Transverse colon (tissue), 4 donors: ENCODE data around the gene PPP6R3. TPM values are rescaled to one million over a fixed set of nuclear protein-coding genes. Genes with fewer than 3 reads are reported as not detected.

Experiments
- DNase-seq: peaks from one replicate; pipeline ENCODE4 v3.0.0-alpha.2; 2019
- H3K27ac ChIP-seq, 4 donors: fragments of 200-600 bp; sonication (generic); 2 replicates each; pipeline ENCODE4 v1.5.1; 2016 to 2018; ENCODE audit warnings: inconsistent platforms in 4 of 4
- H3K27me3 ChIP-seq: fragments of 200-600 bp; sonication (generic); 2 replicates; pipeline ENCODE4 v1.5.1; 2017; ENCODE audit warnings: inconsistent platforms
- H3K36me3 ChIP-seq, 4 donors: fragments of 200-600 bp; sonication (generic); 2 replicates each; pipeline ENCODE4 v1.5.1; 2017 to 2019; ENCODE audit warnings: inconsistent platforms in 4 of 4
- H3K4me1 ChIP-seq, 4 donors: fragments of 200-600 bp; sonication (generic); 2 replicates each; pipeline ENCODE4 v1.5.1; 2017 to 2020; ENCODE audit warnings: inconsistent platforms in 4 of 4
- H3K4me3 ChIP-seq, 4 donors: fragments of 200-600 bp; sonication (generic); 1 replicate in 1 of 4; 2 replicates in 3 of 4; pipeline versions ENCODE4 v1.5.1 to v1.6.1; 2017 to 2019; ENCODE audit warnings: inconsistent platforms in 4 of 4
- H3K9me3 ChIP-seq, 2 donors: fragments of 200-600 bp; sonication (generic); 2 replicates each; pipeline ENCODE4 v1.5.1; 2017 to 2019; ENCODE audit warnings: inconsistent platforms in 2 of 2
- CTCF ChIP-seq, 5 experiments: fragments of 200-600 bp in 3 of 5; fragments of 450-650 bp in 2 of 5; sonication (generic) in 3 of 5; IDR thresholded peaks; 1 replicate in 2 of 5; 2 replicates in 3 of 5; pipeline ENCODE4 v1.5.1; 2016 to 2017; ENCODE audit warnings: antibody characterized with exemption in 5 of 5, inconsistent platforms in 3 of 5, mild to moderate bottlenecking in 2 of 5, moderate library complexity in 1 of 5
- EP300 ChIP-seq: sonication (generic); formaldehyde crosslinking; IDR thresholded peaks from one replicate; pipeline ENCODE4 v1.6.1; 2017; ENCODE audit warnings: antibody characterized with exemption, low read depth
- POLR2A ChIP-seq: fragments of 450-650 bp; IDR thresholded peaks from one replicate; pipeline ENCODE4 v1.6.1; 2016; ENCODE audit warnings: antibody characterized with exemption, mild to moderate bottlenecking, moderate library complexity
- POLR2AphosphoS5 ChIP-seq, 3 donors: sonication (generic); formaldehyde crosslinking; IDR thresholded peaks; one replicate each; pipeline ENCODE4 v1.6.1; 2016; ENCODE audit warnings: antibody characterized with exemption in 3 of 3
- WGBS, 2 donors: methylation state at CpG; one replicate each; pipeline ENCODE4 v1.1.5; 2018; ENCODE audit warnings: low coverage in 1 of 2; 5-methylcytosine and 5-hydroxymethylcytosine counted together
- in situ Hi-C, 4 donors: fragments of 200-750 bp; cut with MboI; loops; one replicate each; pipeline versions ENCODE4 v1.15.0 to v1.15.1; 2017; ENCODE audit warnings: low sequenced_read_pairs in 3 of 4, low pct_ligation_motif_present in 1 of 4, low pct_unique_long_range_greater_than_20kb in 1 of 4
- intact Hi-C: fragments of 100-400 bp; cut with DNase I; formaldehyde crosslinking; loops from one replicate; pipeline ENCODE4 v1.15.1; 2023; ENCODE audit warnings: low total_unique reads
- total RNA-seq, 4 donors: library from RNA; depleted of rRNA; stranded (reverse); fragments of >200 nt; gene quantifications; one replicate each; pipeline ENCODE4 v1.1.0, GENCODE V29; 2016

Gene PPP6R3
- total RNA-seq, 4 donors from 2014 or later, result 89.8 to 158 (median 117) TPM

GRCh38 chr11:68524681-68525080 lies 64.1 kb downstream of the PPP6R3 start:
- in situ Hi-C loops (no loop called here), intact Hi-C loops (no loop called here)
- no peaks in the 10 kb centered on the region for H3K9me3 ChIP-seq
- peak overlapping the region; percentile 68 to 75 (median 69) for H3K27ac ChIP-seq
- H3K4me3 ChIP-seq, result no peak overlapping the region
- H3K36me3 ChIP-seq, result peaks cover 0 to 40% (median 5%) of the 10 kb centered on the region in 4 donors
- WGBS, 2 donors, result 46 to 50% methylated on average over 2 of the region's 2 CpGs
- H3K27me3 ChIP-seq, result no peaks in the 10 kb centered on the region
- no peak for DNase-seq
- H3K4me1 ChIP-seq, result peaks cover 34 to 66% (median 54%) of the 10 kb centered on the region in 4 donors
- no peak for TF ChIP-seq POLR2A
- no peak for TF ChIP-seq EP300

GRCh38 chr11:68525336-68525735 lies 64.8 kb downstream of the PPP6R3 start:
- in situ Hi-C loops (no loop called here), intact Hi-C loops (no loop called here)
- H3K27ac ChIP-seq, result peak overlapping the region; percentile 68 to 75 (median 69)
- no peak for TF ChIP-seq EP300
- TF ChIP-seq POLR2A, result no peak
- TF ChIP-seq CTCF (IDR thresholded peaks at IDR 0.05), result no peak
- no peak for TF ChIP-seq POLR2AphosphoS5 (IDR thresholded peaks at IDR 0.05)
- H3K4me3 ChIP-seq, result no peak overlapping the region
- no peaks in the 10 kb centered on the region for H3K27me3 ChIP-seq
- H3K36me3 ChIP-seq, result peaks cover 0 to 38% (median 5%) of the 10 kb centered on the region in 4 donors
- 49 to 64% methylated on average over 3 of the region's 3 CpGs for WGBS, 2 donors
- H3K9me3 ChIP-seq, result no peaks in the 10 kb centered on the region
- peaks cover 34 to 66% (median 54%) of the 10 kb centered on the region in 4 donors for H3K4me1 ChIP-seq
- DNase-seq, result no peak

GRCh38 chr11:68525930-68526329 lies 65.4 kb downstream of the PPP6R3 start:
- Histone ChIP-seq H3K4me1 (peaks cover 34 to 66% (median 54%) of the 10 kb centered on the region in 4 donors), H3K27ac (peak overlapping the region; percentile 68 to 75 (median 69)), H3K36me3 (peaks cover 0 to 32% (median 5%) of the 10 kb centered on the region in 4 donors), H3K9me3 (no peaks in the 10 kb centered on the region), H3K4me3 (no peak overlapping the region), H3K27me3 (no peaks in the 10 kb centered on the region)
- no peak for TF ChIP-seq CTCF (IDR thresholded peaks at IDR 0.05)
- no peak for TF ChIP-seq POLR2AphosphoS5 (IDR thresholded peaks at IDR 0.05)
- no peak for TF ChIP-seq POLR2A
- no peak for TF ChIP-seq EP300
- WGBS, 2 donors, result 63 to 86% methylated on average over 2 to 4 of the region's 4 CpGs
- intact Hi-C loops (no loop called here), in situ Hi-C loops (no loop called here)
- no peak for DNase-seq

- Histone ChIP-seq H3K27me3 (no peaks in the 10 kb centered on the region), H3K36me3 (peaks cover 0 to 16% (median 3%) of the 10 kb centered on the region in 4 donors), H3K9me3 (no peaks in the 10 kb centered on the region), H3K4me1 (peaks cover 26 to 64% (median 54%) of the 10 kb centered on the region in 4 donors), H3K4me3 (no peak overlapping the region), H3K27ac (peak overlapping the region in 3 of 4 donors; percentile 31 to 63 (median 52))
- in situ Hi-C loops (no loop called here), intact Hi-C loops (no loop called here)
- DNase-seq, result no peak
- TF ChIP-seq POLR2AphosphoS5 (IDR thresholded peaks at IDR 0.05), result no peak
- TF ChIP-seq CTCF (IDR thresholded peaks at IDR 0.05), result no peak
- no peak for TF ChIP-seq EP300
- no peak for TF ChIP-seq POLR2A
- WGBS, 2 donors, result 80 to 96% methylated on average over 1 to 4 of the region's 4 CpGs
Observed at GRCh38 chr11:68527585-68527984, 67.0 kb downstream of the PPP6R3 start.

GRCh38 chr11:68528630-68529029 lies 68.1 kb downstream of the PPP6R3 start:
- Histone ChIP-seq H3K27ac (peak overlapping the region; percentile 31 to 63 (median 52)), H3K36me3 (peaks cover 0 to 10% (median 0%) of the 10 kb centered on the region in 4 donors), H3K27me3 (no peaks in the 10 kb centered on the region), H3K9me3 (no peaks in the 10 kb centered on the region), H3K4me1 (peaks cover 23 to 60% (median 51%) of the 10 kb centered on the region in 4 donors), H3K4me3 (no peak overlapping the region)
- intact Hi-C loops (no loop called here), in situ Hi-C loops (no loop called here)
- WGBS, 2 donors, result 49% methylated on average over 5 of the region's 5 CpGs; no CpG with 5 or more reads in 1 of the 2 donors
- peak in 2 of 3 donors; percentile 48 for TF ChIP-seq POLR2AphosphoS5 (IDR thresholded peaks at IDR 0.05)
- no peak for TF ChIP-seq POLR2A
- DNase-seq, result peak; percentile 46
